ENCODE results near the gene PTPRN.
A peak's percentile ranks its signal among the peaks of the same experiment; 100 is the strongest.

Gene PTPRN

DNA sequence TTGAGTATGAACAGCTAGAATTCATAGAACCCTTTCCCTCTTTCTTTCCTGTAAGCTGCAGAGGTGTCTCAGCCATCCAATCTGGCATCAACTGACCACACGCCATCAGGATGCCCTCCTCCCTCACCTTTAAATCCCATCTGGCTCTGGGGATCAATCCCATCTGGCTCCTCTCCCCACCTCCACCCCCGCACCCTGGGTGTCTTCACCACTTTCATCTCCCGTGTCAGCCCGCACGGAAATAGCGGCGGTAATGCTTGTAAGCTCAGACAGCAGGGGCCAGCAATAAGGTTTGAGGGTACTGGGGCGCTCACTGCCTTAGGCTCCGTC is 56.7 kb downstream of the PTPRN start:
- no peak for DNase-seq (ENCODE audit: low spot score)
- in situ Hi-C loops (cut with MboI; ENCODE audit: low sequenced_read_pairs, unreplicated experiment), result no loop called here
- TF ChIP-seq, protein P1, sequence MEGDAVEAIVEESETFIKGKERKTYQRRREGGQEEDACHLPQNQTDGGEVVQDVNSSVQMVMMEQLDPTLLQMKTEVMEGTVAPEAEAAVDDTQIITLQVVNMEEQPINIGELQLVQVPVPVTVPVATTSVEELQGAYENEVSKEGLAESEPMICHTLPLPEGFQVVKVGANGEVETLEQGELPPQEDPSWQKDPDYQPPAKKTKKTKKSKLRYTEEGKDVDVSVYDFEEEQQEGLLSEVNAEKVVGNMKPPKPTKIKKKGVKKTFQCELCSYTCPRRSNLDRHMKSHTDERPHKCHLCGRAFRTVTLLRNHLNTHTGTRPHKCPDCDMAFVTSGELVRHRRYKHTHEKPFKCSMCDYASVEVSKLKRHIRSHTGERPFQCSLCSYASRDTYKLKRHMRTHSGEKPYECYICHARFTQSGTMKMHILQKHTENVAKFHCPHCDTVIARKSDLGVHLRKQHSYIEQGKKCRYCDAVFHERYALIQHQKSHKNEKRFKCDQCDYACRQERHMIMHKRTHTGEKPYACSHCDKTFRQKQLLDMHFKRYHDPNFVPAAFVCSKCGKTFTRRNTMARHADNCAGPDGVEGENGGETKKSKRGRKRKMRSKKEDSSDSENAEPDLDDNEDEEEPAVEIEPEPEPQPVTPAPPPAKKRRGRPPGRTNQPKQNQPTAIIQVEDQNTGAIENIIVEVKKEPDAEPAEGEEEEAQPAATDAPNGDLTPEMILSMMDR (IDR thresholded peaks at IDR 0.05; ENCODE audit: borderline replicate concordance, control extremely low read depth, extremely low read depth, insufficient read depth, missing control alignments), result no peak

DNA sequence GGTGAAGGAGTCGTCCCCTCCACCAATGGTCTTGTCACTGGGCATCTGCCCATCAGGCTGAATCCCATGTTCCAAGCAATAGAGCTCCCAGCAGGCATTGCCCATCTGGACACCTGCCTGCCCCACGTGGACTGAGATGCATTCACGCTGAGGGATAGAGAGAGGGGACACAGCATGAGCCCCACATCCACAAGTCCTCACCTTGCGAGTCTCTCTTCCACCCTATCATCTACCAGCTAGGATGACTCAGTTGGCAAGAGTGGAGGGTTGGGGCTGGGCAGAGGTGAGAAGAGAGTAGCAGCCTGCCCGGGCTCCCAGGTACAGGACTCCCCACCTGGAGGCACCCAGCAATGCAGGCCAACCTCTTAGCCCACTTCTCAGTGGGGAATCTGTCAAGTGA is 57.1 kb downstream of the PTPRN start:
- DNase-seq (ENCODE audit: low spot score), result no peak
- in situ Hi-C loops (cut with MboI; ENCODE audit: low sequenced_read_pairs, unreplicated experiment), result no loop called here
- TF ChIP-seq, protein P1 (IDR thresholded peaks at IDR 0.05; ENCODE audit: borderline replicate concordance, control extremely low read depth, extremely low read depth, insufficient read depth, missing control alignments), result no peak

DNA sequence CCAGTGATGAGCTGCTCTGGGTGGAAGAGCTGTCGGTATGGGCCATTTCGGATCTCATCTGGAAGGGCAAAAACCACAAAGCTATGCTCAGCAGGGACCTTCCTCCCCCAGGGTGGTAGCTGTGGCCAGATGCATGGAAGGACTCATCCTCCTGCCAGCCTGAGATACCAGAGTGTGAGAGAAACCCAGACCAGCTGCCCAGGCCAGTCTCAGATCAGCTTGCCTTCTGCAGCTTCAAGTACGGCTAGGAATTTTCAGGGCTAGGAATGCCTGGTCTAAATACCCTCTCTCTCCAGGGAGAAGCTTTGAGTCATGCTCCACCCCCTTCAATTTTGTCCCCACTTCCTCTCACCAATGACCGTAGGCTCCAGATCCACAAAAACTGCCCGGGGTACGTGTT is 57.5 kb downstream of the PTPRN start:
- in situ Hi-C loops (cut with MboI; ENCODE audit: low sequenced_read_pairs, unreplicated experiment), result no loop called here

DNA sequence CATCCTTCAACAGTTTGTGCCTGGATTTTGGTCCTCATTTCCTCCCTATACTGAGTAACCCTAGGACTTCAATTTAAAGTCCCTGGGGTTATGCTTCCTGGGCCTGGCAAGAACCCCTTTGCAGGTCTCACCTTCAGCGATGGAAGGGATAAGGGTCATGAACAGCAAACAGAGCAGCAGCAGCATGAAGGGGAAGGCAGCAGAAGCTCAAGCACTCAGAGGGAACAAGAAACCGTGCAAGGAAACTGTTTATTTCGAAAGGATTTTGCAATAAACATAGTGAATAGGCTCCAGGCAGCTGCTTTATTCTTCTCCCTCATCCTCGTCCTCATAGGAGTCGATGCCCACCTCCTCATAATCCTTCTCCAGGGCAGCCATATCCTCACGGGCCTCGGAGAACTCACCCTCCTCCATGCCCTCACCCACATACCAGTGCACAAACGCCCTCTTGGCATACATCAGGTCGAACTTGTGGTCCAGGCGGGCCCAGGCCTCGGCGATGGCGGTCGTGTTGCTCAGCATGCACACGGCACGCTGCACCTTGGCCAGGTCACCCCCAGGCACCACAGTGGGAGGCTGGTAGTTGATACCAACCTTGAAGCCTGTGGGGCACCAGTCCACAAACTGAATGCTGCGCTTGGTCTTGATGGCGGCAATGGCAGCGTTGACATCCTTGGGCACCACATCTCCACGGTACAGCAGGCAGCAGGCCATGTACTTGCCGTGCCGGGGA is 59.0 kb downstream of the PTPRN start:
- in situ Hi-C loops (cut with MboI; ENCODE audit: low sequenced_read_pairs, unreplicated experiment), result no loop called here
- TF ChIP-seq, protein P1 (IDR thresholded peaks at IDR 0.05; ENCODE audit: borderline replicate concordance, control extremely low read depth, extremely low read depth, insufficient read depth, missing control alignments), result no peak
- no peak for DNase-seq (ENCODE audit: low spot score)

More for the DNA sequence above, 57.5 kb downstream of the PTPRN start:
- DNase-seq (ENCODE audit: low spot score), result no peak
- TF ChIP-seq, protein P1 (IDR thresholded peaks at IDR 0.05; ENCODE audit: borderline replicate concordance, control extremely low read depth, extremely low read depth, insufficient read depth, missing control alignments), result no peak

DNA sequence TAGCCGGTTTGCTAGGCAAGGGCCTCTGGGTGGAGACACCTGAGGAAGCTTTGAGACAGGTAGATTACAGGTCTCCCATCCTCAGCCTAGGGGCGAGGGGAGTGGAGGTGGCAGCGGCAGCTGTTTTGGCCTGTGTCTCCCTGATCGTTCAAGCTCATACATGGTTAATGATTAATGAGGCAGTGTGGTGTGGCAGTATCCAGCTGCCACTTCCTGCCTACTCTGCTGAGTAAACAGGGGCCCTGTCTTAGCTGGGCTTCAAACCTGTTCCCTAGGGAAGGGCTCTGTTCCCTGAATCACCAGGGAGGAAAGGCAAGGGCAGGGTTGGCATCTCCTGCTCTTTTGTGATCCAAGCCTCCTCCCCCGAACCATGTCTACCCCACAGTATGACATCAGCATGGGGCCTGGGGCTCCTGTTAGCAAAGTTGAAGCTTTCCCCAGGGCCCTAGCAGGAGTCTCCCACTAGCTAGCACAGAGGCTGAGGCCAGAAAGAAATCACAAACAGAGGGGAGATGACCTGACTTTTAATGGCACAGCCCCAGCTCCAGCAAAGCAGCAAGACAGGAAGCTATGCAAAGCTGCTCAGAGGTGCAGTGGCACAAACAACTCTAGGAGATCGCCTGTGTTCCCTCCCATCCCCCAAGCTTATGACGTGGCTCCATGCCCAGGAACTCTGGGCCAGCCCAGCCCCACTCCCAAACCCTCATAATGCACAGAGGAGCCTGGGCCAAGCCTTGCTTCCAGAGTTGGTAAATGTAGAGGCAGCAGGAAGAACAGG is 59.8 kb downstream of the PTPRN start:
- in situ Hi-C loops (cut with MboI; ENCODE audit: low sequenced_read_pairs, unreplicated experiment), result no loop called here
- DNase-seq (ENCODE audit: low spot score), result peak; percentile 40
- TF ChIP-seq, protein P1 (IDR thresholded peaks at IDR 0.05; ENCODE audit: borderline replicate concordance, control extremely low read depth, extremely low read depth, insufficient read depth, missing control alignments), result no peak

DNA sequence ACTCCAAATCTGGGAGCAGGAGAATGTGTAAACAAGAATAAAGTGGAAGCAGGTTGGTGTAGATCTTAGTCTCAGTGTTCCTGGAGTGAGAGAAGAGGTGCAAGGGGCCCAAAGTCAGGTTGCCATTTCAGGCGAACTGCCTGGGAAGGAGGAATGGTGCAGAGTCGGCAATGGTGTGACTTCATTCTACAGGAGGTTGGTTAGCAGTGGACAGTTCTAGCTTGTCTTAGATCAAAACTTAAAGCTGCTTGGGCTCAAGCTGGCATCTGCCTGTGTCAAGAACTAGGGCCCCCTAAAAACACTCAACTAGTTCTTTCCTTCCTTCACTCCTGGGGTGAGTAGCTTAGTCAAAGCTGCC is 60.4 kb downstream of the PTPRN start:
- DNase-seq (ENCODE audit: low spot score), result no peak
- in situ Hi-C loops (cut with MboI; ENCODE audit: low sequenced_read_pairs, unreplicated experiment), result no loop called here
- TF ChIP-seq, protein P1 (IDR thresholded peaks at IDR 0.05; ENCODE audit: borderline replicate concordance, control extremely low read depth, extremely low read depth, insufficient read depth, missing control alignments), result no peak
